DND-41 (cell line): ENCODE data around the gene IL2RA.
"Not testable (repeated sequence)": the region's sequence is repeated elsewhere in the genome, so short reads cannot be mapped to it uniquely, and the experiment has no call there.

Experiments
- ATAC-seq: fragments of 200-7000 bp; cut with Tn5 transposase; 3 replicates; pipeline ENCODE4 v1.9.1; 2021; ENCODE audit warnings: low read depth; ENCODE audit not compliant: insufficient read depth
- DNase-seq: peaks from one replicate; pipeline ENCODE4 v3.0.0-alpha.2; 2020
- H2AFZ ChIP-seq: 2 replicates; pipeline ENCODE4 v1.6.0; 2012; ENCODE audit warnings: low read depth, low read length
- H3K27ac ChIP-seq: 2 replicates; pipeline ENCODE4 v1.5.1; 2012; ENCODE audit warnings: low read length, inconsistent platforms
- H3K27me3 ChIP-seq: fragments of 200-600 bp; sonication (generic); 2 replicates; pipeline ENCODE4 v1.6.0; 2012; ENCODE audit warnings: low read length, mild to moderate bottlenecking, inconsistent platforms; ENCODE audit not compliant: insufficient read depth, poor library complexity
- H3K36me3 ChIP-seq: 2 replicates; pipeline ENCODE4 v1.5.1; 2012; ENCODE audit warnings: low read length, inconsistent platforms; ENCODE audit not compliant: insufficient read depth
- H3K4me1 ChIP-seq: 2 replicates; pipeline ENCODE4 v1.5.1; 2012; ENCODE audit warnings: mild to moderate bottlenecking, low read length; ENCODE audit not compliant: insufficient read depth
- H3K4me2 ChIP-seq: 2 replicates; pipeline ENCODE4 v1.6.0; 2012; ENCODE audit warnings: mild to moderate bottlenecking, moderate library complexity, low read length, inconsistent platforms; ENCODE audit not compliant: insufficient read depth
- H3K4me3 ChIP-seq, 2 experiments: fragments of 200-600 bp in 1 of 2; shearing (Covaris generic) in 1 of 2; 2 replicates each; pipeline ENCODE4 v1.5.1; 2012 to 2016; ENCODE audit warnings: inconsistent platforms in 2 of 2, low read length in 2 of 2, mild to moderate bottlenecking in 2 of 2, low read depth in 1 of 2, moderate library complexity in 1 of 2
- H3K79me2 ChIP-seq: 2 replicates; pipeline ENCODE4 v1.6.0; 2012; ENCODE audit warnings: low read length, inconsistent platforms; ENCODE audit not compliant: insufficient read depth
- H3K9ac ChIP-seq: 2 replicates; pipeline ENCODE4 v1.6.0; 2012; ENCODE audit warnings: low read depth, mild to moderate bottlenecking, inconsistent platforms, low read length, moderate library complexity
- H3K9me3 ChIP-seq: 2 replicates; pipeline ENCODE4 v1.5.1; 2012; ENCODE audit warnings: low read length, moderate library complexity, mild to moderate bottlenecking, inconsistent platforms; ENCODE audit not compliant: insufficient read depth, severe bottlenecking
- H4K20me1 ChIP-seq: 2 replicates; pipeline ENCODE4 v1.6.0; 2012; ENCODE audit warnings: low read length; ENCODE audit not compliant: insufficient read depth
- CTCF ChIP-seq: IDR thresholded peaks from 2 replicates; pipeline ENCODE4 v1.5.1; 2012; ENCODE audit warnings: borderline replicate concordance, low read length, moderate library complexity, mild to moderate bottlenecking; ENCODE audit not compliant: poor library complexity, severe bottlenecking; ENCODE audit errors: extremely low read depth
- EZH2 ChIP-seq: IDR thresholded peaks from 3 replicates; pipeline ENCODE4 v1.6.1; 2012; ENCODE audit warnings: borderline replicate concordance, low read depth, mild to moderate bottlenecking, moderate library complexity, low read length, inconsistent platforms; ENCODE audit not compliant: severe bottlenecking

The IL2RA gene

GRCh38 chr10:6006546-6006945 is 55.6 kb downstream of the IL2RA start:
- Histone ChIP-seq H2AFZ (no peak overlapping the region), H4K20me1 (no peaks in the 10 kb centered on the region), H3K9me3 (peaks cover 5% of the 10 kb centered on the region), H3K4me3 (no peak overlapping the region), H3K4me2 (no peak overlapping the region), H3K36me3 (no peaks in the 10 kb centered on the region), H3K27me3 (no peaks in the 10 kb centered on the region), H3K9ac (no peak overlapping the region), H3K79me2 (no peaks in the 10 kb centered on the region), H3K4me1 (no peaks in the 10 kb centered on the region), H3K27ac (no peak overlapping the region)
- ATAC-seq, result no peak
- no peak for DNase-seq
- TF ChIP-seq EZH2 (no peak), CTCF (no peak)

- H3K4me2 ChIP-seq, result no peak overlapping the region
- H4K20me1 ChIP-seq, result no peaks in the 10 kb centered on the region
- DNase-seq (no peak), ATAC-seq (no peak)
- H3K36me3 ChIP-seq, result no peaks in the 10 kb centered on the region
- H3K27me3 ChIP-seq, result no peaks in the 10 kb centered on the region
- H2AFZ ChIP-seq, result no peak overlapping the region
- no peaks in the 10 kb centered on the region for H3K79me2 ChIP-seq
- H3K27ac ChIP-seq, result no peak overlapping the region
- no peak overlapping the region for H3K9ac ChIP-seq
- TF ChIP-seq EZH2 (no peak), CTCF (no peak)
- H3K9me3 ChIP-seq, result peaks cover 5% of the 10 kb centered on the region
- H3K4me1 ChIP-seq, result no peaks in the 10 kb centered on the region
- H3K4me3 ChIP-seq, result no peak overlapping the region
These were observed 56.2 kb downstream of the IL2RA start for GRCh38 chr10:6005856-6006395.

- ATAC-seq, H3K4me1 ChIP-seq, H3K27me3 ChIP-seq, H3K4me3 ChIP-seq, H3K9ac ChIP-seq, H2AFZ ChIP-seq, H3K36me3 ChIP-seq, H3K9me3 ChIP-seq, H3K27ac ChIP-seq, H4K20me1 ChIP-seq, H3K79me2 ChIP-seq, H3K4me2 ChIP-seq, DNase-seq: not testable (repeated sequence)
These were observed 56.9 kb downstream of the IL2RA start for GRCh38 chr10:6005161-6005804.

- no peak for DNase-seq
- no peak for TF ChIP-seq EZH2
- no peak for TF ChIP-seq CTCF
These were observed 59.2 kb downstream of the IL2RA start for GRCh38 chr10:6002809-6003510.

More at GRCh38 chr10:6002809-6003510, 59.2 kb downstream of the IL2RA start:
- Histone ChIP-seq H3K27me3 (no peaks in the 10 kb centered on the region), H3K79me2 (no peaks in the 10 kb centered on the region), H3K4me1 (no peaks in the 10 kb centered on the region), H3K9me3 (peaks cover 5% of the 10 kb centered on the region), H3K4me2 (no peak overlapping the region), H3K36me3 (no peaks in the 10 kb centered on the region), H2AFZ (no peak overlapping the region), H3K4me3 (no peak overlapping the region), H4K20me1 (no peaks in the 10 kb centered on the region), H3K27ac (no peak overlapping the region), H3K9ac (no peak overlapping the region)
- ATAC-seq, result no peak
